HTERT RPE-1 (cell line): ENCODE measurements around the gene SLC12A6.

Experiments used
- in situ Hi-C: fragments of 300-500 bp; cut with MboI; formaldehyde crosslinking; loops from 4 replicates; pipeline ENCODE4 v1.14.3; 2020; ENCODE audit warnings: low sequenced_read_pairs

SLC12A6 gene

GRCh38 chr15:34266751-34267150 is 70.8 kb downstream of the SLC12A6 start:
- in situ Hi-C loops: no loop called here

GRCh38 chr15:34264076-34264475 is 73.5 kb downstream of the SLC12A6 start:
- in situ Hi-C loops: no loop called here

GRCh38 chr15:34262362-34262761 is 75.2 kb downstream of the SLC12A6 start:
- in situ Hi-C loops: no loop called here

GRCh38 chr15:34259566-34259965 is 78.0 kb downstream of the SLC12A6 start:
- in situ Hi-C loops: no loop called here

GRCh38 chr15:34258151-34258550 is 79.4 kb downstream of the SLC12A6 start:
- in situ Hi-C loops: no loop called here

- in situ Hi-C loops: no loop called here
Measured at GRCh38 chr15:34252545-34252944, 85.0 kb downstream of the SLC12A6 start.

GRCh38 chr15:34248190-34248589 is 89.4 kb downstream of the SLC12A6 start:
- in situ Hi-C loops: no loop called here

GRCh38 chr15:34246276-34246976 is 91.2 kb downstream of the SLC12A6 start:
- in situ Hi-C loops: no loop called here

- in situ Hi-C loops: no loop called here
Measured at GRCh38 chr15:34243226-34243625, 94.4 kb downstream of the SLC12A6 start.

GRCh38 chr15:34242331-34242710 is 95.3 kb downstream of the SLC12A6 start:
- in situ Hi-C loops: no loop called here

GRCh38 chr15:34241376-34242330 is 95.9 kb downstream of the SLC12A6 start:
- in situ Hi-C loops: no loop called here

GRCh38 chr15:34240537-34240936 is 97.0 kb downstream of the SLC12A6 start:
- in situ Hi-C loops: no loop called here

GRCh38 chr15:34239151-34239808 is 98.3 kb downstream of the SLC12A6 start:
- in situ Hi-C loops: no loop called here

- in situ Hi-C loops: no loop called here
Measured at GRCh38 chr15:34233614-34234013, 104.0 kb downstream of the SLC12A6 start.

GRCh38 chr15:34223904-34224596 is 113.5 kb downstream of the SLC12A6 start:
- in situ Hi-C loops: no loop called here

- in situ Hi-C loops: no loop called here
Measured at GRCh38 chr15:34217587-34218225, 119.9 kb downstream of the SLC12A6 start.

- in situ Hi-C loops: no loop called here
Measured at GRCh38 chr15:34216527-34217270, 120.9 kb downstream of the SLC12A6 start.

GRCh38 chr15:34214135-34214534 is 123.4 kb downstream of the SLC12A6 start:
- in situ Hi-C loops: no loop called here

- in situ Hi-C loops: no loop called here
Measured at GRCh38 chr15:34213690-34214089, 123.9 kb downstream of the SLC12A6 start.
